Thyroid gland (tissue), 4 donors: Measurements from ENCODE around the gene CABLES2. TPM values are rescaled to one million over a fixed set of nuclear protein-coding genes. Genes with fewer than 3 reads are reported as not detected.

Experiments
- DNase-seq, 2 donors: peaks; one replicate each; pipeline ENCODE4 v3.0.0-alpha.2; 2019
- H3K27ac ChIP-seq, 3 donors: fragments of 200-600 bp; sonication (generic); 1 replicate in 2 of 3; 2 replicates in 1 of 3; pipeline ENCODE4 v1.5.1; 2016 to 2019; ENCODE audit warnings: mild to moderate bottlenecking in 1 of 3, moderate library complexity in 1 of 3
- H3K27me3 ChIP-seq: fragments of 200-600 bp; sonication (generic); one replicate; pipeline ENCODE4 v1.5.1; 2019
- H3K36me3 ChIP-seq, 2 donors: fragments of 200-600 bp; sonication (generic); one replicate each; pipeline ENCODE4 v1.5.1; 2016 to 2019
- H3K4me1 ChIP-seq, 2 donors: fragments of 200-600 bp; sonication (generic); one replicate each; pipeline ENCODE4 v1.5.1; 2017 to 2019
- H3K4me3 ChIP-seq, 3 donors: fragments of 200-600 bp; sonication (generic); replicated peaks in 1 of 3; 1 replicate in 2 of 3; 2 replicates in 1 of 3; pipeline ENCODE4 v1.5.1; 2016; ENCODE audit warnings: mild to moderate bottlenecking in 1 of 3
- H3K9me3 ChIP-seq: fragments of 200-600 bp; sonication (generic); one replicate; pipeline ENCODE4 v1.5.1; 2017
- POLR2A ChIP-seq, 2 donors: fragments of 450-650 bp; IDR thresholded peaks; one replicate each; pipeline ENCODE4 v1.6.1; 2017; ENCODE audit warnings: antibody characterized with exemption in 2 of 2, mild to moderate bottlenecking in 2 of 2, moderate library complexity in 1 of 2
- WGBS, 2 donors: methylation state at CpG; one replicate each; pipeline ENCODE4 v1.1.5; 2017; 5-methylcytosine and 5-hydroxymethylcytosine counted together
- intact Hi-C: fragments of 100-400 bp; cut with DNase I; formaldehyde crosslinking; loops from one replicate; pipeline ENCODE4 v1.15.1; 2023
- total RNA-seq, 4 donors: library from RNA; depleted of rRNA; stranded (reverse); fragments of >200 nt; gene quantifications; one replicate each; pipeline ENCODE4 v1.2.3, GENCODE V29; 2016
- TF ChIP-seq, protein P1 (sequence below), 6 experiments: fragments of 200-600 bp in 3 of 6; fragments of 450-650 bp in 3 of 6; sonication (generic) in 3 of 6; IDR thresholded peaks; one replicate each; pipeline ENCODE4 v1.5.1; 2016 to 2019; ENCODE audit warnings: antibody characterized with exemption in 6 of 6, mild to moderate bottlenecking in 2 of 6, inconsistent platforms in 1 of 6, moderate library complexity in 1 of 6

CABLES2 gene
- total RNA-seq, 4 donors from 2014 or later: 5.8 to 8.5 (median 7.7) TPM

DNA sequence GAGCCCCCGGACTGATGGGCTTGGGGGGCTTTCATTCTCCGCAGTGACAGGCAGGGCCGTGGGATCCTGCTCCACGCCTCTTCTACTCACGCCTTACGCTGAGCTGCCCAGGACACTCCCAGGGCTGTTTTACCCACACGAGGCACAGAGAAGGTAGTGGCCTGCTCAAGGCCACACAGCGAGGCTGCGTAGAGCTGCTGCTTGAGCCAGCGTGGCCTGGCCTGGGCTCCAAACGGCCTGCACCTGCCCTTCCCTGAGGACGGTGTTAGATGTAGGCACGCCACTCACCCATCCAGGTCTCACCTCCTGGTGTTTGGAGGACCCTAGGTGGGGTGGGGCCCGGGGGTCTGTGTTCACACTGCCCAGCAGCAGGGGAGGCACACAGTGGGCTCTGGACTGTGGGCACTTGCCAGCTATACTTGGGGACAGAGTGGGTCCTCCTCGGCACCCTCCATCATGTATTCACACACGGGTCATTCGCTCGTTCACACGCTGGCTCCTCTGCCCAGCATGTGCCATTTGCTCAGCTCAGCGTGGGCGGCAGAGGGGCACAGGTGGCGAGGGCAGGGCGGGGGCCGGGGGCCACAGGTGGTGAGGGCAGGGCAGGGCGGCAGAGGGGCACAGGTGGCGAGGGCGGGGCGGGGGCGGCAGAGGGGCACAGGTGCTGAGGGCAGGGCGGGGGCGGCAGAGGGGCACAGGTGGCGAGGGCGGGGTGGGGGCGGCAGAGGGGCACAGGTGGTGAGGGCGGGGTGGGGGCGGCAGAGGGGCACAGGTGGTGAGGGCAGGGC is 38.7 kb upstream of the CABLES2 start:
- Histone ChIP-seq H3K9me3 (no peaks in the 10 kb centered on the region), H3K27ac (no peak overlapping the region), H3K27me3 (no peaks in the 10 kb centered on the region), H3K36me3 (no peaks in the 10 kb centered on the region), H3K4me3 (no peak overlapping the region), H3K4me1 (peaks cover 3 to 5% of the 10 kb centered on the region in 2 donors)
- intact Hi-C loops: no loop called here
- TF ChIP-seq, protein P1, sequence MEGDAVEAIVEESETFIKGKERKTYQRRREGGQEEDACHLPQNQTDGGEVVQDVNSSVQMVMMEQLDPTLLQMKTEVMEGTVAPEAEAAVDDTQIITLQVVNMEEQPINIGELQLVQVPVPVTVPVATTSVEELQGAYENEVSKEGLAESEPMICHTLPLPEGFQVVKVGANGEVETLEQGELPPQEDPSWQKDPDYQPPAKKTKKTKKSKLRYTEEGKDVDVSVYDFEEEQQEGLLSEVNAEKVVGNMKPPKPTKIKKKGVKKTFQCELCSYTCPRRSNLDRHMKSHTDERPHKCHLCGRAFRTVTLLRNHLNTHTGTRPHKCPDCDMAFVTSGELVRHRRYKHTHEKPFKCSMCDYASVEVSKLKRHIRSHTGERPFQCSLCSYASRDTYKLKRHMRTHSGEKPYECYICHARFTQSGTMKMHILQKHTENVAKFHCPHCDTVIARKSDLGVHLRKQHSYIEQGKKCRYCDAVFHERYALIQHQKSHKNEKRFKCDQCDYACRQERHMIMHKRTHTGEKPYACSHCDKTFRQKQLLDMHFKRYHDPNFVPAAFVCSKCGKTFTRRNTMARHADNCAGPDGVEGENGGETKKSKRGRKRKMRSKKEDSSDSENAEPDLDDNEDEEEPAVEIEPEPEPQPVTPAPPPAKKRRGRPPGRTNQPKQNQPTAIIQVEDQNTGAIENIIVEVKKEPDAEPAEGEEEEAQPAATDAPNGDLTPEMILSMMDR (IDR thresholded peaks at IDR 0.05): no peak
- no peak for TF ChIP-seq POLR2A (IDR thresholded peaks at IDR 0.05)
- 81 to 88% methylated on average over 9 to 18 of the region's 36 CpGs for WGBS, 2 donors
- no peak for DNase-seq

DNA sequence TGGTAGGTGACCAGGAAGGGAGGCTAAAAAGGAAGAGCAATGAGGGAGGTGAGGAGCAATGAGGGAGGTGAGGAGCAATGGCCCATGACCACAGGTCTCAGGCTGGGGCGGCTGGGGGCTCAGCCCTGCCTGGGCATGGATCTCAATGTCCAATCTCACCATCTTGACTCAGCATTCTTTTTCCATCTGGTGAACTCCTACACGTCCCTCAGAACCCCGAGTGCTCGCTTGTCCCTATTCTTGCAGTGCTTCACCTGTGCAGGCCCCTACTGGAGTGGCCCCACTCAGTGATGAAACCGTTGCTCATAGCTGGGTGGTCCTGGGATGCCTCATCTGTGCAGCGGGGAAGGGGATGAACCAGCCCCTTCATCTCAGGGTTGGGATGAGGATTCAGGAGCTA is 37.2 kb upstream of the CABLES2 start:
- WGBS, 2 donors: 86 to 90% methylated on average over 5 to 6 of the region's 6 CpGs
- DNase-seq: no peak
- Histone ChIP-seq H3K9me3 (no peaks in the 10 kb centered on the region), H3K4me3 (no peak overlapping the region), H3K27me3 (no peaks in the 10 kb centered on the region), H3K4me1 (peaks cover 0 to 5% of the 10 kb centered on the region in 2 donors), H3K36me3 (no peaks in the 10 kb centered on the region), H3K27ac (no peak overlapping the region)
- intact Hi-C loops: no loop called here
- TF ChIP-seq, protein P1 (IDR thresholded peaks at IDR 0.05): no peak
- no peak for TF ChIP-seq POLR2A (IDR thresholded peaks at IDR 0.05)

DNA sequence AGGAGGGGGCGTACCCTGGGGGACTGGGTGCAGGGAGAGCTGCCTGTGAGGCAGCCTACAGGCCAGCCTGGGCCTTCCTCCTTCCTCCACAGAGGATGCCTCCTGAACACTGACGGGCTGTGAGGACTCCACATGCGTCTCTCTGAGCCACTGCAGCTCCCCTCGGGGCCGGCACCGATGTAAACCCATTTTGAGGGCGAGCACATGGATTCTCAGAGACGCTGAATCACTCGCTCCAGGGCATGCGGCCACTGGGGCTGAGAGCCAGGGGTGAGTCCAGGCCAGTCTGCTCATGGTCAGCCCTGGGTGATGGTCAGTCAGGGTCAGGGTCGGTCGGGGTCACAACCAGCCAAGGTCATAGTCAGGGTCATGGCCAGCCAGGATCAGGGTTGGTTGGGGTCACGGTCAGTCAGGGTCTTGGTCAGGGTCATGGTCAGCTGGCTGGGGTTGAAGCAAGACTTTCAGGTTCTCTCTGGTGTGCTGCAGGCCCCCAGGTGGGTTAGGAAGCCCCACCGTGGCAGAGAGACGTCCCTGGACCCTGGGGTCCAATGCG is 35.0 kb upstream of the CABLES2 start:
- Histone ChIP-seq H3K27me3 (no peaks in the 10 kb centered on the region), H3K4me1 (peaks cover 14 to 25% of the 10 kb centered on the region in 2 donors), H3K36me3 (no peaks in the 10 kb centered on the region), H3K27ac (no peak overlapping the region), H3K4me3 (no peak overlapping the region), H3K9me3 (no peaks in the 10 kb centered on the region)
- no peak for TF ChIP-seq POLR2A (IDR thresholded peaks at IDR 0.05)
- TF ChIP-seq, protein P1 (IDR thresholded peaks at IDR 0.05): no peak
- no peak for DNase-seq
- WGBS, 2 donors: 91 to 99% methylated on average over 9 to 11 of the region's 16 CpGs
- intact Hi-C loops: no loop called here

- Histone ChIP-seq H3K27me3 (no peaks in the 10 kb centered on the region), H3K4me3 (no peak overlapping the region), H3K4me1 (peaks cover 14 to 49% of the 10 kb centered on the region in 2 donors), H3K36me3 (no peaks in the 10 kb centered on the region), H3K27ac (peak overlapping the region in 1 of 3 donors; percentile 84), H3K9me3 (no peaks in the 10 kb centered on the region)
- intact Hi-C loops: no loop called here
- TF ChIP-seq, protein P1 (IDR thresholded peaks at IDR 0.05): no peak
- TF ChIP-seq POLR2A (IDR thresholded peaks at IDR 0.05): no peak
- WGBS, 2 donors: 84 to 91% methylated on average over 4 to 5 of the region's 5 CpGs
- DNase-seq: no peak
Observed at GRCh38 chr20:62439218-62439617, 32.1 kb upstream of the CABLES2 start.

DNA sequence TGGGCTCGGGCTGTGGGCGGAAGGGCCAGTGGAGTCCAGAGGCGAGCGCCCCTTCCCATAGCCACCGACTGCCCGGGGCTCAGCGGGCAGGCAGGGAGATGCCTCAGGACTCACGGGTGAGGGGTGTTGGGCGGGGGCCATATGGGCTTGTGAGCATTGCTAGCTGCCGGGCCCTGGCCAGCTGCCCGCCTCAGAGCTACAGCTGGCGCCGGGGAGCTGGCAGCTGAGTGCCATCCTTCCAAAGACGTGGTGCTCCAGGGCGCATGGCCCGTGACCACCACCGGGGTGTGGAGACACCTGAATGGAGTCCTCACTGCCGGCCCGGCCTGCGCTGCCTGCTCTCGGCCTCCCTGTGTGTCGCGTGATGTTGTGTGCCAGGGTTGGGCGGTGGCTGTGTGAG is 30.8 kb upstream of the CABLES2 start:
- Histone ChIP-seq H3K4me3 (no peak overlapping the region), H3K27me3 (no peaks in the 10 kb centered on the region), H3K36me3 (no peaks in the 10 kb centered on the region), H3K4me1 (peaks cover 14 to 50% of the 10 kb centered on the region in 2 donors), H3K27ac (peak overlapping the region; percentile 83 to 84 (median 83)), H3K9me3 (no peaks in the 10 kb centered on the region)
- 50 to 65% methylated on average over 8 to 11 of the region's 24 CpGs for WGBS, 2 donors
- TF ChIP-seq, protein P1 (IDR thresholded peaks at IDR 0.05): no peak
- TF ChIP-seq POLR2A (IDR thresholded peaks at IDR 0.05): peak in 1 of 2 donors; percentile 51
- intact Hi-C loops: no loop called here
- peak; percentile 97 to 98 for DNase-seq
